MCF 10A (cell line): ENCODE results near the gene TRIM62. TPM values are rescaled to one million over a fixed set of nuclear protein-coding genes. Genes with fewer than 3 reads are reported as not detected.

Experiments
- BruUV-seq: library from RNA; stranded (reverse); fragments of 400-500 nt; replicated peaks from 2 replicates; lab custom pipeline; 2021; lab: Mats Ljungman, UMichigan
- CTCF ChIA-PET: fragments of 300-600 bp; sonication (Branson Sonifier 250); formaldehyde crosslinking; extraction: SDS; loops from one replicate; lab custom pipeline; 2021; ENCODE audit warnings: antibody characterized with exemption, inconsistent platforms; lab: Yijun Ruan, JAX
- POLR2A ChIA-PET: fragments of 300-600, 350-650 bp; sonication (Branson Sonifier 250); formaldehyde crosslinking; extraction: SDS; loops from one replicate; lab custom pipeline; 2020; ENCODE audit warnings: antibody characterized with exemption, inconsistent platforms; lab: Yijun Ruan, JAX
- DNase-seq: peaks from one replicate; pipeline ENCODE4 v3.0.0-alpha.2; 2018; ENCODE audit not compliant: unreplicated experiment
- H3K27ac Mint-ChIP-seq: one replicate; pipeline ENCODE4 v1.8.0; 2022; ENCODE audit warnings: mild to moderate bottlenecking, low read depth, mixed read lengths; ENCODE audit not compliant: unreplicated experiment
- H3K27me3 Mint-ChIP-seq: one replicate; pipeline ENCODE4 v1.8.0; 2022; ENCODE audit warnings: mixed read lengths; ENCODE audit not compliant: insufficient read depth, unreplicated experiment
- H3K36me3 Mint-ChIP-seq: one replicate; pipeline ENCODE4 v1.8.0; 2022; ENCODE audit warnings: mild to moderate bottlenecking, moderate library complexity, mixed read lengths; ENCODE audit not compliant: insufficient read depth, unreplicated experiment
- H3K4me1 Mint-ChIP-seq: one replicate; pipeline ENCODE4 v1.8.0; 2022; ENCODE audit warnings: mixed read lengths; ENCODE audit not compliant: insufficient read depth, unreplicated experiment
- H3K4me3 Mint-ChIP-seq: one replicate; pipeline ENCODE4 v1.8.0; 2022; ENCODE audit warnings: mild to moderate bottlenecking, moderate library complexity, mixed read lengths; ENCODE audit not compliant: unreplicated experiment
- H3K9me3 Mint-ChIP-seq: one replicate; pipeline ENCODE4 v1.8.0; 2022; ENCODE audit warnings: mixed read lengths; ENCODE audit not compliant: unreplicated experiment
- CTCF ChIP-seq: fragments of 200-600 bp; IDR thresholded peaks from one replicate; pipeline ENCODE4 v1.8.0; 2022; ENCODE audit warnings: antibody characterized with exemption, mild to moderate bottlenecking; ENCODE audit not compliant: unreplicated experiment
- intact Hi-C: fragments of 100-400 bp; cut with micrococcal nuclease; formaldehyde crosslinking; loops from 2 replicates; pipeline ENCODE4 v1.14.1; 2022
- total RNA-seq: library from RNA; stranded (reverse); gene quantifications from 2 replicates; pipeline ENCODE4 v1.2.3, GENCODE V29; 2022

TRIM62 gene
- total RNA-seq, 1 experiment from 2014 or later: 2.4 TPM

GRCh38 chr1:33147275-33147996 lies 34.4 kb downstream of the TRIM62 start:
- intact Hi-C loops: no loop called here
- DNase-seq: no peak
- POLR2A ChIA-PET: no interaction called here
- CTCF ChIA-PET: interaction anchor here (1.2 kb wide), 1 partner anchor 20 kb away, joined by 3 read pairs; no protein-coding TSS in a partner anchor
- Mint-ChIP-seq H3K4me3 (no peak overlapping the region), H3K4me1 (no peaks in the 10 kb centered on the region), H3K27ac (no peak overlapping the region), H3K36me3 (peaks cover 7% of the 10 kb centered on the region), H3K9me3 (no peaks in the 10 kb centered on the region), H3K27me3 (no peaks in the 10 kb centered on the region)
- BruUV-seq: no TSS peak
- no peak for TF ChIP-seq CTCF

DNA sequence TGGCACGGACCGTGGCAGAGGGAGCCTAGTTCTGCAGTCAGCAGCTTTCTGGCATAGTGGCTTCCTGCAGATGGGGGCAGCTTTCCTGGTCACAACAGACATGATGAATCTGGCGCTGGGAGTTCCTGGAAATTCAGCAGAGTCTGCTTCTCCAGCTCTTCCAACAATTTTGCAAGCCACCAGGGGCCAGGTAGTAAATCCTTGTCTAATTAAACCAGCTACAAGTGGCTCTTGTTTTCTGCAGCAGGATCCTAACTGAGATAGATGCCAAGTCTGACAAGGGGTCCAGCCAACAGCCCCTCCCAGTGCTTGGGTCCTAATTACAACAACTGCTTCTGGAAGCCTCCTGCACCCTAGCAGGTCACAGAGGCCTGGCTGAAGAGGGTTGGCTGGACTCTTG lies 35.8 kb downstream of the TRIM62 start:
- ChIA-PET POLR2A (no interaction called here), CTCF (interaction anchor here (2.0 kb wide), 1 partner anchor 19 kb away, joined by 11 read pairs; no protein-coding TSS in a partner anchor)
- Mint-ChIP-seq H3K27ac (no peak overlapping the region), H3K4me1 (no peaks in the 10 kb centered on the region), H3K36me3 (peaks cover 7% of the 10 kb centered on the region), H3K4me3 (no peak overlapping the region), H3K27me3 (no peaks in the 10 kb centered on the region), H3K9me3 (no peaks in the 10 kb centered on the region)
- intact Hi-C loops: no loop called here
- BruUV-seq: no TSS peak
- no peak for TF ChIP-seq CTCF
- no peak for DNase-seq

GRCh38 chr1:33143698-33144097 lies 38.1 kb downstream of the TRIM62 start:
- intact Hi-C loops: no loop called here
- Mint-ChIP-seq H3K4me3 (no peak overlapping the region), H3K9me3 (no peaks in the 10 kb centered on the region), H3K4me1 (no peaks in the 10 kb centered on the region), H3K27ac (no peak overlapping the region), H3K36me3 (no peaks in the 10 kb centered on the region), H3K27me3 (no peaks in the 10 kb centered on the region)
- CTCF ChIA-PET: no interaction called here
- no TSS peak for BruUV-seq
- no peak for TF ChIP-seq CTCF
- POLR2A ChIA-PET: no interaction called here
- DNase-seq: peak; percentile 9

DNA sequence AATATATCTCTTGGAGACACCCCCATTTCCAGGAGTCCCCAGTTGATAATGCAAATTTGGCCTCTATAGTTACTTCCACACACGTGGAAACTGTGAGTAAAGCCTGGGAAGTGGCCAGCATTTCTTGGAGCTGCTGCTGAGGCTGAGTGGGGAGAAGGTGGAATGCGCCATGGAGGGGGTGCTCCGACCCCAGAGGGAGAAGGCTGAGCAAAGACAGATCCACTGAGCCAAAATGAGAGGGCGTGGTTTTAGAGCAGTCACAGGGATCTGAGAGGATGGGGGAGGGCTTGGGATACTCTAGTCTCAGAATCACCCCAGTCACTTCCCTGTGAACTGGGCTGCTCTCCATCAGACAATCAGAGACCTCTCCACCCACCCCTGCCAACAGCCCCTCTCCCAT lies 38.7 kb downstream of the TRIM62 start:
- Mint-ChIP-seq H3K4me3 (no peak overlapping the region), H3K36me3 (no peaks in the 10 kb centered on the region), H3K27ac (no peak overlapping the region), H3K27me3 (no peaks in the 10 kb centered on the region), H3K9me3 (no peaks in the 10 kb centered on the region), H3K4me1 (no peaks in the 10 kb centered on the region)
- intact Hi-C loops: no loop called here
- POLR2A ChIA-PET: no interaction called here
- DNase-seq: no peak
- TF ChIP-seq CTCF: no peak
- no TSS peak for BruUV-seq
- CTCF ChIA-PET: no interaction called here
